Left ventricle myocardium inferior (tissue), 1 donor: Measurements from ENCODE around the gene DESI1. TPM values are rescaled to one million over a fixed set of nuclear protein-coding genes. Genes with fewer than 3 reads are reported as not detected.
"Not testable (repeated sequence)": the region's sequence is repeated elsewhere in the genome, so short reads cannot be mapped to it uniquely, and the experiment has no call there.

Source experiments
- DNase-seq: peaks from one replicate; pipeline ENCODE4 v3.0.0-alpha.2; 2020
- H3K27ac ChIP-seq: fragments of 200-600 bp; replicated peaks from 2 replicates; pipeline ENCODE4 v1.8.0; 2021
- H3K27me3 ChIP-seq: fragments of 200-600 bp; 2 replicates; pipeline ENCODE4 v1.8.0; 2021; ENCODE audit warnings: low read depth
- H3K36me3 ChIP-seq: fragments of 200-600 bp; 2 replicates; pipeline ENCODE4 v1.8.0; 2021
- H3K4me1 ChIP-seq: fragments of 200-600 bp; 2 replicates; pipeline ENCODE4 v1.8.0; 2021
- H3K4me3 ChIP-seq: fragments of 200-600 bp; 2 replicates; pipeline ENCODE4 v1.8.0; 2021; ENCODE audit warnings: mild to moderate bottlenecking, moderate library complexity
- H3K9me3 ChIP-seq: fragments of 200-600 bp; replicated peaks from 2 replicates; pipeline ENCODE4 v1.8.0; 2021
- intact Hi-C: fragments of 100-400 bp; cut with micrococcal nuclease; formaldehyde crosslinking; loops from one replicate; pipeline ENCODE4 v1.11.0; 2022
- total RNA-seq: library from RNA; stranded (reverse); fragmentation: NEBNext Ultra II Directional; extraction: Animal tissue kit (Norgen Biotek cat#: 25700); gene quantifications from one replicate; pipeline ENCODE4 v1.2.1, GENCODE V29; 2021
- TF ChIP-seq, protein P1 (sequence below): fragments of 200-600 bp; IDR thresholded peaks from 2 replicates; pipeline ENCODE4 v1.8.0; 2021; ENCODE audit warnings: antibody characterized with exemption, mild to moderate bottlenecking, borderline replicate concordance
- donor health status: DM: no; HTN: yes; CAD: no; lungs with severe emphysema.

The DESI1 gene
- total RNA-seq, 1 donor from 2014 or later: 46.2 TPM

DNA sequence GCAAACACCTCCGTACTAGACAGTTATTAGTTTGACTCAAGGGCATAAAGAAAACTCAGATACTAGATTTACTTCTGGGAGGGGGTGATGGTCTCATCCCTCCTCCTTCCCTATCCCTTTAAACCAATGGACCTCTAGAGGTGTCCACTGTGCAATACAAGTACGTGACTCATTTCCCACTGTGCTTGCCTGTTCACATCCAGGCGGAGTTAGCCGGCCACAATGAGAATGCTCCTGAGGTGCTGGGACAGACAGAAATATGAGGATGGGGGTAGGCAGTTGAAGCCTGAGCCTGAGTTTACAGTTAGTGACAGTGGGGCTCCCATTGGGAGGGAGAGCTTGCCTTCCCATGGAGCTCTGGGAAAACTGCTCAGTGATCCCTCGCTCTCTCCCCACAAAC is 22.8 kb downstream of the DESI1 start:
- peak overlapping the region; percentile 76 for H3K27ac ChIP-seq
- peaks cover 32% of the 10 kb centered on the region for H3K36me3 ChIP-seq
- H3K4me1 ChIP-seq: peaks cover 12% of the 10 kb centered on the region
- H3K4me3 ChIP-seq: no peak overlapping the region
- no peaks in the 10 kb centered on the region for H3K9me3 ChIP-seq
- TF ChIP-seq, protein P1, sequence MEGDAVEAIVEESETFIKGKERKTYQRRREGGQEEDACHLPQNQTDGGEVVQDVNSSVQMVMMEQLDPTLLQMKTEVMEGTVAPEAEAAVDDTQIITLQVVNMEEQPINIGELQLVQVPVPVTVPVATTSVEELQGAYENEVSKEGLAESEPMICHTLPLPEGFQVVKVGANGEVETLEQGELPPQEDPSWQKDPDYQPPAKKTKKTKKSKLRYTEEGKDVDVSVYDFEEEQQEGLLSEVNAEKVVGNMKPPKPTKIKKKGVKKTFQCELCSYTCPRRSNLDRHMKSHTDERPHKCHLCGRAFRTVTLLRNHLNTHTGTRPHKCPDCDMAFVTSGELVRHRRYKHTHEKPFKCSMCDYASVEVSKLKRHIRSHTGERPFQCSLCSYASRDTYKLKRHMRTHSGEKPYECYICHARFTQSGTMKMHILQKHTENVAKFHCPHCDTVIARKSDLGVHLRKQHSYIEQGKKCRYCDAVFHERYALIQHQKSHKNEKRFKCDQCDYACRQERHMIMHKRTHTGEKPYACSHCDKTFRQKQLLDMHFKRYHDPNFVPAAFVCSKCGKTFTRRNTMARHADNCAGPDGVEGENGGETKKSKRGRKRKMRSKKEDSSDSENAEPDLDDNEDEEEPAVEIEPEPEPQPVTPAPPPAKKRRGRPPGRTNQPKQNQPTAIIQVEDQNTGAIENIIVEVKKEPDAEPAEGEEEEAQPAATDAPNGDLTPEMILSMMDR: no peak
- no peaks in the 10 kb centered on the region for H3K27me3 ChIP-seq
- intact Hi-C loops: no loop called here
- no peak for DNase-seq

DNA sequence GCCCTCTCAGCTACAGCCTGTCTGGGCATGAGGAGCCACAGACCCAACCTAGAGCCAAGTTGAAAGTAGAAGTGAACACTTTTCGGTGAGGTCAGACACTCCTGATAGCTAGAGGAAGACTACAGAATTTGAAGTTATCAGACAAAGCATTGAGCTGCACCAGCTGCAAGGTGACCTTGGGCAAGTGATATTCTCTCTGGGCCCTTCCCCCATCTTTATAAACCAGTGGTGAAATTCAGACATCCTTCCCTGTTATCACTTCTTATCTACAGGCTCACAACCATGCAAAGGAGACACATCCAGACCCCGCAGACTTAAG is 23.2 kb downstream of the DESI1 start:
- Histone ChIP-seq H3K4me1 (peaks cover 12% of the 10 kb centered on the region), H3K27me3 (no peaks in the 10 kb centered on the region), H3K9me3 (no peaks in the 10 kb centered on the region), H3K27ac (peak overlapping the region; percentile 76), H3K4me3 (no peak overlapping the region), H3K36me3 (peaks cover 27% of the 10 kb centered on the region)
- intact Hi-C loops: no loop called here
- DNase-seq: no peak
- TF ChIP-seq, protein P1: no peak

- intact Hi-C loops: no loop called here
These were observed 23.8 kb downstream of the DESI1 start for GRCh38 chr22:41596776-41597634.

GRCh38 chr22:41595703-41596102 is 25.1 kb downstream of the DESI1 start:
- no peaks in the 10 kb centered on the region for H3K9me3 ChIP-seq
- H3K4me3 ChIP-seq: no peak overlapping the region
- no peaks in the 10 kb centered on the region for H3K27me3 ChIP-seq
- peaks cover 10% of the 10 kb centered on the region for H3K36me3 ChIP-seq
- DNase-seq: no peak
- peaks cover 12% of the 10 kb centered on the region for H3K4me1 ChIP-seq
- intact Hi-C loops: no loop called here
- TF ChIP-seq, protein P1: no peak
- H3K27ac ChIP-seq: no peak overlapping the region

More at GRCh38 chr22:41596776-41597634, 23.8 kb downstream of the DESI1 start:
- Histone ChIP-seq H3K27ac (peak overlapping the region; percentile 76), H3K4me3 (no peak overlapping the region), H3K36me3 (peaks cover 21% of the 10 kb centered on the region), H3K27me3 (no peaks in the 10 kb centered on the region), H3K4me1 (peaks cover 12% of the 10 kb centered on the region), H3K9me3 (no peaks in the 10 kb centered on the region)
- peak; percentile 52 for DNase-seq
- TF ChIP-seq, protein P1: peak; percentile 74

- H3K4me3 ChIP-seq, intact Hi-C loops, H3K27ac ChIP-seq, H3K9me3 ChIP-seq, H3K27me3 ChIP-seq, DNase-seq, H3K36me3 ChIP-seq: not testable (repeated sequence)
- H3K4me1 ChIP-seq: peaks cover 28% of the 10 kb centered on the region
These were observed 27.4 kb downstream of the DESI1 start for GRCh38 chr22:41593336-41593960.
